ENCODE data around the gene ANGPTL7.
"Not testable (repeated sequence)": the region's sequence is repeated elsewhere in the genome, so short reads cannot be mapped to it uniquely, and the experiment has no call there.

Gene ANGPTL7, protein sequence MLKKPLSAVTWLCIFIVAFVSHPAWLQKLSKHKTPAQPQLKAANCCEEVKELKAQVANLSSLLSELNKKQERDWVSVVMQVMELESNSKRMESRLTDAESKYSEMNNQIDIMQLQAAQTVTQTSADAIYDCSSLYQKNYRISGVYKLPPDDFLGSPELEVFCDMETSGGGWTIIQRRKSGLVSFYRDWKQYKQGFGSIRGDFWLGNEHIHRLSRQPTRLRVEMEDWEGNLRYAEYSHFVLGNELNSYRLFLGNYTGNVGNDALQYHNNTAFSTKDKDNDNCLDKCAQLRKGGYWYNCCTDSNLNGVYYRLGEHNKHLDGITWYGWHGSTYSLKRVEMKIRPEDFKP

DNA sequence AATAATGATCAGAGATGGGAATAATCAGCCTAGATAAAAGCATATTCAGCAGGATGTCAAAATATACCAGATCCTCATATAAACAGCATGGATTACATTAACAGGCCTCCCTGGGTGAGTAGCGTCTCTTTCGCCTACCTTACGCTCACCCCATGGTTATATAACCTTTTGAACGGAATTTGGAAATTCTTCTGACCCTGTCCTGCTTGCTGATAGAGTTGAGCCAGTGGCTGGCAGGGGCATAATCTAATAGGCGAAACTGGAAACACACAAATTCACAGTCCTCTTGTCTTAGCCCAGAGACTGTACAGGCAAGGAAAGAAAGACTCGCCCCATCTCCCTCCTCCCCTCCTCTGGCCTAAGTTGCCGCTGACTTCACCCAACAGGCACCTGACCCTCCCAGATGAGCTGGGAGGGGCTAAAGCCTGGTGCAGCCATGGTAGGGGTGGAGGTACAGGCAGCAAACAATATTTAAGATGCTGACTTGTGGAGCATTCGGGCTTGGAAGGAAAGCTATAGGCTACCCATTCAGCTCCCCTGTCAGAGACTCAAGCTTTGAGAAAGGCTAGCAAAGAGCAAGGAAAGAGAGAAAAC, at the start of gene ANGPTL7:
Gene ANGPTL7 (plus strand): TSS at position 498 of the 594 bp plus-strand sequence. CDS start 225 bp downstream, outside the sequence.
- DNase-seq = no peak

DNA sequence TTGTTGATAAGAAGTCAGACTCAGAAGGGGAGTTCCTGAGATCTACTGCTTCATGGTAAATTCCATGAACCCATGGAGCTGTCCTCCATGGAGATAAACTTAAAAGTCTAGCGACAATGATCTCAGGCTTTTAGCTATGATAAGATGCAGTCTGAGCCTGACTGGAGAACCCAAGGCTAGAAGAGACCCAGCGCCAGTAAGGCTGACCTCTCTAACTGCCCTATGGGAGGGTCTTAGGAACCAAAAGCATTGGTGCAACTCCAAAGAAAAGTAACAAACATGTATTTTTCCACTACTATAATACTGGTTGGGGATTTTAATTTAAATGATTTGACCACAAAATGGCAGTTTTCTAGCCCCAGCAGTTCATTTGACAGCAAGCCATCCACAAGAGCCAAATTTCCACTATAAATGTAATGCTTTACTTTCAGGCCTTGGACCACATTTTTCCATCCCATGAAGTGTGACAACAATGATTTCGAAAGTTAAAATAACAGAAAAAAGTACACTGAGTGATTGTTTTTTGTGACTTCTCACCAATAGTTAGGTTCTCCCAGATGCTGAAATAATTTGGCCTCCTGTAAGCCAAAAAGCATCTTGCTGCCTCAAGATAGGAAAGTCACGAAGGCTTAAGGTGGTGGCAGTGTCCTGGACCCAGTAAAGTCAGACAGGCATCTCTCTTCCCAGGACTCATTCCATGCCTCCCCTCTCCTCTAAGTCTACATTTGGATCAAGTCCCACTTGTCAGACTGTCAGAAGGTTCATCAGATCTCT, 46.4 kb upstream of the ANGPTL7 start:
- no peak for DNase-seq

DNA sequence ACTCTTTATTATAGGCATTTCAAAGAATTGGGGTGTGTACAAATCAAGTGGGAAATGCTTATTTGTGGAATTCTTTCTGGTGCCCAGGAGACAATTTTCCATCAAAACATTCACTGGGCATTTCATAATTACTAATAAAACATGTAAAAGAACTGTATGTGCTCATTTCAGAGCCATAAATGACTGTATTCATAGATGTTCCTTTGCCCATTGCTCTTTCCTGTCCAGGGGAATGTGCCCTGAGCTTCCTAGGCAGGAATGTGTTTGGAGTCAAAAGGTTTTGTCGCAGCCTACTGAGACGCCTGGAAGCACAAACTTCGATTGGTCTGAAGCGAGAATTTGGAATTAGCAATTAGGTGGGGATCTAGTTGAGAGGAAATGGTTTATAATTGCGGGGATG, 45.8 kb upstream of the ANGPTL7 start:
- no peak for DNase-seq

DNA sequence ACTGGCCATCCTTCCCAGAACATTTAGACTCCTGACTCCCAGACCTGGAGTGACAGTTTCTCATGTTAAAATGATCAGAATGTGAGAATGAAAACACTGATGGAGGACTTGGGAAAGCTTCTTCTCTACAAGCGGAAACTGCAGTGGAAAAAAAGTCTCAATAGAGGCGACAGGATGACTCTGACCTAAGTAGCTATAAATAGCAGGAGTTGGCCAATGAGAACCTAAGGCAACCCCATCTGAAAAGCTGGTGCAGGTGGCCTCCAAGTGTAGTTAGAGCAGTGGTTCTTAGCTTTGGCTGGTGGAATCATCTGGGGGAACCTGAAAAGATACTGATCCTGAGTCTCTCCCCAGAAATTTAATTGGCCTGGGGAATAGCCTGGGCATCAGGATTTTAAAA, 45.2 kb upstream of the ANGPTL7 start:
- DNase-seq = no peak

DNA sequence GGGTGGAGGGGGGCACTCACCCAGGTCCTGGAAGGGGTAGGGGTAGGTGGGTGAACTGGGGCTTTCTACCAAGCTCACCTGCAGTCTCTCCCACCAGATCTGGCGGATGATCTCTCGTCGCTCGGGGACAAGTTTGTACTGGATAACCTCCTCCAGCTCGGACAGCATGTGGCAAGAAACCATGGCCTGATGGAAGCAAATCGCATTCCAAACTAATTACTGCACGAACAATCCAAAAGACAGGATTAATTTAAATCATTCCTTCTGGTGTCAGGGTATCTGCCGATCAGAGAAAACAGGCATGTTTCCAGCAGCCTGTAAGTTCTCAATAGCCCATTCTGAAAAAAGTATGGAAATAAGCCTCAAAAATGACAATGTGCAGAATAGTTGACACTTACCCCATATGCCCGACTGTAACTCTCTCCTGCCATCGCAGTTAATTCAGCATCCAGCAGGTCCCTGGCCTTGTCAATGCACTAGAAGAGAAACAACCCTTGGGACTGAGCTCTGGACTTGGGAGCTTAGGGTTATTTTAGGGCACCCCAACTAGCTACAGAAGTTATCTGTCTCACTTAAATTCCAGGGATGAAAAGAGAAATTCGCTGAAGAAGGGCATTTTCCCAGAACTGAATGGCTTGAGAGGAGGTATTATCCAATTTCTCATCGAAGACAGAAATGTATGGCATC, 44.4 kb upstream of the ANGPTL7 start:
- no peak for DNase-seq

DNA sequence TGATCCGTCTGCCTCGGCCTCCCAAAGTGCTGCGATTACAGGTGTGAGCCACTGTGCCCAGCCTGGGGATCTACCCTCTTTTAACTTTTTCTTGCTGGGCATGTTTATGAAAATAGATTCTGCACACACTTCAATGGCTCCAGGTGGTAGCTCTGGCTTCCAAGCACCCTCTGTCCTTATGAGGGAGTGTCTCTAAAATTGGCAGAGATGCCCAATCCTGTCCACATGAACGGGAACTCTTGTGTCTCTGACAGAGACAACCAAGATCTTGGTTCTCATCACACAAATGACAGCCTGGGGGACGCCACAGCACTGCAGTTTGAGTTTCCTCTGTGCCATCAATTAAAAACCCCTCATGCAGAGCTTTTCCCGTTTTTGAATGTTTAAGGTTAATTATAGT, 43.4 kb upstream of the ANGPTL7 start:
- no peak for DNase-seq

DNA sequence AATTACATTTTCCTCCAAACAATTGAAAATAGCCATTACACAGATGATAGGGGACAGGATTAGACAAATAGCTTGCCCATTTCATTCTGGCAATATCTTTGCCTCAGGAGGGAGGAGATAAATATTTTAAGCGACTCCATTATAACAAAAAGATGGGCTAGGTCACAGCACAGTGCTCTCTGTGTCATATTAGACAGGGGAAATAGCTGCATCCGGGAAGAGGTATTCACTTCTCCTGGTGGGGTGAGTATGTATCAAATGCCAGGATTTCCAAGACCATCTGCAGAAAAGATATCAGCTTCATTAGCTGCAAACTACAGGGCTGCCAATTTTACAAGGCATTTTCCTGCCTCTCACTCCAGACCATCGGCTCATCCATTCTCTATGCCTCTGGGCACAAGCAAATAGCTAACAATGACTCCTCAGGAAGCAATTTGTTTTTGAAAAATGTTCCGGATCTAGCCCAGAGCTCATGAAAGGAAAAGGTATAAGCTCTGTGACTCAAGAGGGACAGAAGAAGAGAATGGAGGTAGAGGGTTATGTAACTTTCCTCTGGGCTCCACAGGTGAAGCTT, 41.9 kb upstream of the ANGPTL7 start:
- no peak for DNase-seq

DNA sequence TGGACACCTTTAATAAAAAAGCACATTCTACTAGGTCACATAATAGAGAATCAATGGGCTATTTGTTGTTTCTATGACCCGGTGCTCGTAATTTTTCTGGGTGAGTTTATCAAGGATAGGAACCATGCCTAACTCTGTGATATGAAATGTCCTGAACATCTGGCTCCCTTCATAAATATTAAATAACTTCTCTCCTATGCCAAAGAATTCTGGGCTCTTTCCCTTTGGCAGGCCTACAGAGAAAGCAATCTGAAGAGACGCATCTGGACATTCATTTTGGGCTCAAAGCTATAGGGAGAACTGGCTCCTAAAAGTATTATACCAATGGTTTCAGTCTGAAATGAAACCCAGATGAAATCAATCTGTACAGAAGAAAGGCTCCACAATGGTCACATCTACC, 38.8 kb upstream of the ANGPTL7 start:
- no peak for DNase-seq

DNA sequence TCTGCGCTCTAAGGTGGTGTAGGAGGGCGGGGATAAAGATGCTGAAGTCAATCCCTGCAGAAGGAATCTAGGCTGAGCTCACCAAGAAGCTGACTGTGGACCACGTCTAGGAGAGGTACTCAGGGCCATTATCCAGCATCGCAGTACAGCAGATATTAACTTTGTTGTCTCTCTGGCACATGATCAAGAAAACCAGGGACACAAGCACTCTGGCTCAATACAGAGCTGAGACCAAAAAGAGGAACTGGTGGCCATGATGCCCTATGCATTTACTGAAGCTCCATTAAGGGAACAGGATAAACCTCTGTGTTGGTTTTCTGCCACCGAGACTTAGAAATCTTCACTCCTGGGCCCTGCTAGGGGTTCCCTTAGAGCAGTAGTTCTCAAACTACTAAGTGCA, 38.0 kb upstream of the ANGPTL7 start:
- peak in 1 of 2 donors; percentile 42 for DNase-seq

DNA sequence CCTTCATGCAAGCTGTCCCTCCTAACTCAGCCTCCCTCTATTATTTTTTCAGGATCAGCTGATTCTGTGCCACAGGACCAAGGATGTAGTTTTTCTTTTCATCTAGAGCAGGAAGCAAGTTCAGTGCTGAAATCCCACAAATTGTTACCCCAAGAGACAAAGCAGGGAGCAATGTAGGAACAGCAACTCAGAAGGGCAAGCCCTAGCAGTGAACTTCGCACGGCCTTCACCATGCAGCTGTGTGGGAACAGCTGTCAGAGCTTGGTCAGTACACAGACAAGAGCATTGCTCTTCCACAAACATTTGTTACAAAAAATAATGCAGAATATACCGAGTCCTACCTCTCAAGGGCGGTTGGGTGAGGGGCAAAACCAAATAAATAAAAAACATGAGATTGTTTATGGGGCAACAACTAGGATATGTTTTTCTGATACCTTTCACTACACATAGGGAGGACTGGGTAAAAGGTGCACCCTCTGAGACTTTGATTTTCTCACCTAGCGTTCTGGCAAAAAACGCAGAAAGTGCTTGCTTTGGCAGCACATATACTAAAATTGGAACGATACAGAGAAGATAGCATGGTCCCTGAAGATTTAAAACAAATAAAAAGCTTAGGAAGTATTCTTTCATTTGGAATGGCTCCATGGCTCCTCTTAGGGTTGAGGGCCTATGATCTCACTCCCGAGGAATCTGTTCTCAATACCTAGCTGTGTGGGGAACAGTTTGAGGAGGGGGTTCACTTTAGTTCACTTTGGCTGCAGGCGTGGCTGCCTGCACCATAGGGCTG, 37.1 kb upstream of the ANGPTL7 start:
- DNase-seq = no peak

DNA sequence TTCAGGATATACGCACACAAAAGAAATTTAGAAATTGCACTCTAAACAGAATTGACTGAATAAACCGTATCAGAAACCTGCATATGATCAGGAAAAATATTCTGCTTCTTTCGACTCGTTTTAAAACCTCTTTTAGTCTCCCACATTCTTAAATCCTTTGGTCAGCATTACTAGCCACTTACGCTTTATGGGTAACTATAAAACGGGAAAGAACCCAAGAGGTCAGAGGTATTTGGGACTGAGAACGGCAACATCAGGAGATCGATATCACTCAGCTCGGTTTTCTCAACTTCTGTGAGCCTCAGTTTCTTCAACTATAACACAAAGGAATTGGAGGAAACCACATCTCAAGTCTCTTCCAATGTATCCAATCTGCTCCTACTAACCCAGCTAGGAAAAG, 36.4 kb upstream of the ANGPTL7 start:
- no peak for DNase-seq

DNA sequence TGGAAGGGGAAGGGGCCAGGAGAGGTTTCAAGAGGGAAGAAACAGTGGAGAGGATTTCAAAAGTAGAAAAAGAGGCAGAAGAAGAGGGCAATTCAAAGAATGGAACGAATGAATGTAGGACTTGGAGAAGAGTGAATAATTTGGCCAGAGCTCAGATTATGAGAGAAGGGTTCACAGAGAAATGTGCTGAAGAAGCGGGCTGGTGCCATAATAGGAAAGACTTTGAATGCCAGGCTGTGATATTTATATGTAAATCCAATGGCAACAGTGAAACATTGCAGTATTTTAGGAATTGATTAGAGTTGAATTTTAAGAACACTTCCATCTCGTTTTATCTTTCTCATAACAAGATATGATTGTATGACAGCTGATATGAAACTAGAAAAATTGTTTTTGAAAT, 36.0 kb upstream of the ANGPTL7 start:
- no peak for DNase-seq

DNA sequence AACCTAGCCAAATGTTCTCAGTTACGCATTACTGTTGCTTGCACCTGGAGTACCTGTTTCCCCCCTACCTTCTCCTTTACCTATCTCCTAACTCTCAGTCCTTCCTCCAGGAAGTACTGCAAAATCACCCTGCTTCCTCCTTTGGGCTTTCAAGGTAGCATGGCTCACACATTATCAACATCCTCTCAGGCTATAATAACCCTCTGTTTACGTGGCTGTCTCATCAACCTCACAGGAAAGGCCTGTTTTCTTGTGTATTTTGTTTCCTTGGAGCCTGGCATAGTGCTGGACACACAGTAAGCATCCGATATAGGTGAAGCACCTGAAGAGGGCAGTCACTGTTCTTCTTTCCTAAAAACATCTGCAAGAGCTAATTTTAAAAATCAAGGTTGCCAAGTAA, 32.7 kb upstream of the ANGPTL7 start:
- DNase-seq = no peak

DNA sequence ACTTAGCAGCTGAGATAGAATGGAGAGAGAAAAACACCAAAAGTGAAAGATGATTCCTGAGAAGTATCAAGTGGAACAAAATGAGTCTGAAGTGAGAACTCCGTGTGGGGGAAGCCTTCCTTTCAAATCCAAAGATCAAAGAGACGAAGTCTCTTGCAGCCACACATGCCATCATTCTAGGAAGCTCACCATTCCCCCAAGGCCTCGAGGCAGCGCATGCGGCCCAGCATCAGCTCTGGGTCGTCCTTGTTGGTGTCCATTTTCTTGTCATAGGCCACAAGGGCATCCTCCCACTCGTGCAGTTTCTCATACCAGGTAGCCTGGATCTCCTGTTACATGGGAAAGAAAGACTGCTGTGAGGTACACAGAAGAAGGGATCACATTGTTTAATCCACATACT, 32.2 kb upstream of the ANGPTL7 start:
- no peak for DNase-seq

DNA sequence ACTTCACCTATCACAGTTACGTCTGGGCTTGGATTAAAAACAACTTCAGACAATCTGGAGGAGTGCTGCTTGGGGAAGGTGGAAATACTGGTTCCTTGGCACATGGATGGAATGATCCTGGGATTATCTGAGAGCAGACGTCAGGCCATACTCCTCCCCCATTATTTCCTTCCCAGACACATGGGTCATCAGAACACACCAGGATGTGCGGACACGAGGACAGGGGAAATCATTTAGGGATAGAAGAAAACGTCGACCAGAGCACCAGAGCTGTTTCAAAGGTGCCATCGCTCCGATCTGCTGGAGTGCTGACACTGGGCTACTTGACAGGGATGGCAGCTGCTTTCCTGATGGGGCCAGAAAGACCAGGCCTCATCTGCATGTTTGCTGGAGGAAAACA, 31.8 kb upstream of the ANGPTL7 start:
- no peak for DNase-seq

DNA sequence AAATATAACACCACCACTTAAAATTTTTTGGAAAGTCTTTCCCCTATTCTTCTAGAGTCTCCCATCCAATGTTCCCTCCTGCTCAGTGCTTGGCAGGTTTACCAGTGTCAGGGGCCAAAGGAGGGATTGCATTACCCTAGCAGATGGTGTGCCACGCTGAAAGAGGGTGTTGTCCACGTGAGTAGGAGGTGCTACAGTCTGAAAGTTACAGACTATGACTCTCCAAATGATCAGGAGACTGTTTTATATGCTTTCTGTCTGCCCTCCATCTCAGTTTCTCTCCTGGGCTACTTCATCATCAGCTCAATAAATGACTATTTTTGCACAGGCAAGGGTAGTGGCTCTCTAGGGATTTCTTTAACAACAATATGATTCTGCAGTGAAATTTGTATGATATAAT, 31.3 kb upstream of the ANGPTL7 start:
- peak in 1 of 2 donors; percentile 6 for DNase-seq

DNA sequence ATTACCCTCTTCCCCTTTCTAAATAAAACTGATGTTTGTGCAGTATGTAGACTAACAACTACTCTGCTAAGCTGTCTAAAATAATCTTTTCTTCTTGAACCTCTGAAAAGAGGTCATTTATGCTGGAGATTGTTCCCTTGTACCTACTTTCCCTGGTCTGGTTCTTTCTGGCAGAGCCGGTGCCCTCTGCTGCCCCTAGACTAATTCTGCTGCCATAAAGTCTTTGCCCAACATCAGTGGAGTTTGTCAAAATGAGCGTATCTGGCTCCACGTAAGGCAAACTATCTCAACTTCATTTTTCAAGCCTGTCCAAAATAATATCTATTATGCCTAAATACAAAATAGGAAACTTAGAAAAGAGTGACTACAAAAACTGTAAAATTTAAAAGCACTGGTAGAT, 30.9 kb upstream of the ANGPTL7 start:
- no peak for DNase-seq

DNA sequence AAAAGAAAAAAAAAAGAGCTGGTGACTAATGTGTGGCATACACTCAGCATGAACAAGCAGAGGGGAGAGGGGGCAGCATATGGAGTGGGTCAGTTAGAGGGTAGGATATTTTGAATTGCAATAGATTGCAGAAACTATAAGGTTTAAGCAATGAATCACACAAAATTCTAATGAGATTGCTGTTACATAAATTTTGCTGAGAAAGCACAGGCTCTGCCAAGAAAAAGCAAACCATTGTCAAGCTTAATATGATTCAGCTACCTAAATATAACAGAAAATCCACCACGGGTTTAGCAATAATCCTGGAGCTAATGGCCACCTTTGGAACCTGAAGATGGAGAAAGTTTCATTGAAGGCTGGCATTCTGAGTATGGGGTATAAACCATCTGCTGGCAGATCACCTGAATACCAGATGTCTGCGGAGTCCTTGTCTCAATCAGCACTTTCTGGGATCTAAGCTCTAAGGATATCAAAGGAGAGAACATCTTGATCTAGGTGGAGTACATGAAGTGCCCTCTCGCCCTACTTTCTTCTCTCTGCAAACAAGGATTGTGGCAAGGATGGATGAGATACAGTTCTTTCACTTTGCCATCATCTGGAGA, 30.3 kb upstream of the ANGPTL7 start:
- DNase-seq = no peak

DNA sequence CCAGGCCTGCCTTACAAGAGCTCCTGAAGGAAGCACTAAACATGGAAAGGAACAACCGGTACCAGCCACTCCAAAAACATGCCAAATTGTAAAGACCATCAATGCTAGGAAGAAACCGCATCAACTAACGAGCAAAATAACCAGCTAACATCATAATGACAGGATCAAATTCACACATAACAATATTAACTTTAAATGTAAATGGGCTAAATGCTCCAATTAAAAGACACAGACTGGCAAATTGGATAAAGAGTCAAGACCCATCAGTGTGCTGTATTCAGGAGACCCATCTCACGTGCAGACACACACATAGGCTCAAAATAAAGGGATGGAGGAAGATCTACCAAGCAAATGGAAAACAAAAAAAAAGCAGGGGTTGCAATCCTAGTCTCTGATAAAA, 26.4 kb upstream of the ANGPTL7 start:
- not testable (repeated sequence) for DNase-seq

DNA sequence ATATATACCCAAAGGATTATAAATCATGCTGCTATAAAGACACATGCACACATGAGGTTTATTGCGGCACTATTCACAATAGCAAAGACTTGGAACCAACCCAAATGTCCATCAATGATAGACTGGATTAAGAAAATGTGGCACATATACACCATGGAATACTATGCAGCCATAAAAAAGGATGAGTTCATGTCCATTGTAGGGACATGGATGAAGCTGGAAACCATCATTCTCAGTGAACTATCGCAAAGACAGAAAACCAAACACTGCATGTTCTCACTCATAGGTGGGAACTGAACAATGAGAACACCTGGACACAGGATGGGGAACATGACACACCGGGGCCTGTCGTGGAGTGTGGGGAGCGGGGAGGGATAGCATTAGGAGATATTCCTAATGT, 22.4 kb upstream of the ANGPTL7 start:
- not testable (repeated sequence) for DNase-seq

DNA sequence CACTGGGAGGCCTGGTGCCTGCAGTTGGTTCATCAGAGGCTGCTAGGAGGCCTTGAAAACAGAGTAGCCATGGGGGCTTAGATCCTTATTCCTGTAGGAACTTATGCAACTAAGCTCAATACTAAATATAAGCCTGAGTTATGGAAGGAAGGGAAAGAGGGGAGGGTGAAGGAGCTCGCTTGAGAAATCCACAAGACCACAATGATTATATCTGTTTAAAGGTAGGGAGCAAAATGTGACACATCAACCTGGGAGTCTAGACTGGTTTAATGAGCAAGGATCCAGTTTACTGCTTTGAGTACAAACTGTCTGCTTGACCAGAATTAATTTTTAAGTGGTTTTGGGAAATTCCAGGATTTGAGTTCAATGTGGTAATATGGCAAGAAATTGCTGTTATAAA, 20.4 kb upstream of the ANGPTL7 start:
- DNase-seq = no peak

DNA sequence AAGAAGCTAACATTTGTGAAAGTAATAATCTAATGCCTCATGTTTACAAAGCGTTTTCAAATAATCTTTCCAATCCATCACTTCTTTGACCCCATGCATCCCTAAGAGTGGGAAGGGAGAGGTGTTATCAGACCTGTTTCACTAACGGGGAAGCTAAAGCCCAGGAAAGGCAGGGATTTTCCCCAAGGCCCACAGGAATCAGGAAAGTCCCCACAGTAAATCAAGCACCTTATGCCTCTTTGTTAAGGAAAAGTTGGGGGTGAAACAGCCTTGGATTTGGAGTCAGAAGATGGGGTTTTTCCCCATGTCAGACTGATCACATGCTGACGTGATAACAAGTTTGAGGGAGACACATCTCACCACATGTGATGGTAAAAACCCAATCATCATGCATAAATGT, 20.0 kb upstream of the ANGPTL7 start:
- DNase-seq = peak in 1 of 2 donors; percentile 5

All from inflammatory macrophage treated with lipopolysaccharide for 1 hour (primary cell).